Testis (tissue), 2 donors: ENCODE results near the gene RHNO1.

ENCODE experiments used
- POLR2A ChIP-seq: fragments of 450-650 bp; IDR thresholded peaks from one replicate; pipeline ENCODE4 v1.6.1; 2017; ENCODE audit warnings: antibody characterized with exemption, mild to moderate bottlenecking, moderate library complexity
- TF ChIP-seq, protein P1 (sequence below), 3 experiments: fragments of 450-650 bp in 2 of 3; fragments of 200-600 bp in 1 of 3; sonication (generic) in 1 of 3; IDR thresholded peaks; one replicate each; pipeline ENCODE4 v1.5.1; 2016 to 2019; ENCODE audit warnings: antibody characterized with exemption in 3 of 3, mild to moderate bottlenecking in 2 of 3, moderate library complexity in 1 of 3

DNA sequence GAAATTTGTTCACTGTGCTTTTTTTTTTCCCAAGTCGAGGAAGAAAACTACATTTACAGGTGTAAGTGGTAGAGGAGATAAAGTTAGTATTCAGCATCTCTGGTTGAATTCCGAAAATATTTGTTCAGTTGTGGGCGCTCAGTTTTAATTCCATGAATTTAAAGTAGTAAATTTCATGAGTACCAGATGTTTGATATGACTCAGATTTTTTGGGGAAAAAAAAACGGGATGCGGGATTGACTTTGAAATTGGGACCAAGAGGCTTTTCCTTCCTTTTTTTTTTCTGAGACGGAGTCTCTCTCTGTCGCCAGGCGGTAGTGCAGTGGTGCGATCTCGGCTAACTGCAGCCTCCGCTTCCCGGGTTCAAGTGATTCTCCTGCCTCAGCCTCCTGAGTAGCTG is 15.2 kb downstream of the RHNO1 start:
- TF ChIP-seq, protein P1, sequence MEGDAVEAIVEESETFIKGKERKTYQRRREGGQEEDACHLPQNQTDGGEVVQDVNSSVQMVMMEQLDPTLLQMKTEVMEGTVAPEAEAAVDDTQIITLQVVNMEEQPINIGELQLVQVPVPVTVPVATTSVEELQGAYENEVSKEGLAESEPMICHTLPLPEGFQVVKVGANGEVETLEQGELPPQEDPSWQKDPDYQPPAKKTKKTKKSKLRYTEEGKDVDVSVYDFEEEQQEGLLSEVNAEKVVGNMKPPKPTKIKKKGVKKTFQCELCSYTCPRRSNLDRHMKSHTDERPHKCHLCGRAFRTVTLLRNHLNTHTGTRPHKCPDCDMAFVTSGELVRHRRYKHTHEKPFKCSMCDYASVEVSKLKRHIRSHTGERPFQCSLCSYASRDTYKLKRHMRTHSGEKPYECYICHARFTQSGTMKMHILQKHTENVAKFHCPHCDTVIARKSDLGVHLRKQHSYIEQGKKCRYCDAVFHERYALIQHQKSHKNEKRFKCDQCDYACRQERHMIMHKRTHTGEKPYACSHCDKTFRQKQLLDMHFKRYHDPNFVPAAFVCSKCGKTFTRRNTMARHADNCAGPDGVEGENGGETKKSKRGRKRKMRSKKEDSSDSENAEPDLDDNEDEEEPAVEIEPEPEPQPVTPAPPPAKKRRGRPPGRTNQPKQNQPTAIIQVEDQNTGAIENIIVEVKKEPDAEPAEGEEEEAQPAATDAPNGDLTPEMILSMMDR (IDR thresholded peaks at IDR 0.05) = no peak
- no peak for TF ChIP-seq POLR2A
